GM21737 (cell line): ENCODE data around the gene TCF12.

Experiments
- ATAC-seq: cut with Tn5 transposase; IDR thresholded peaks from one replicate; pipeline ENCODE4 v1.9.1; 2021; ENCODE audit warnings: mild to moderate bottlenecking, moderate library complexity; ENCODE audit not compliant: unreplicated experiment

Gene TCF12

DNA sequence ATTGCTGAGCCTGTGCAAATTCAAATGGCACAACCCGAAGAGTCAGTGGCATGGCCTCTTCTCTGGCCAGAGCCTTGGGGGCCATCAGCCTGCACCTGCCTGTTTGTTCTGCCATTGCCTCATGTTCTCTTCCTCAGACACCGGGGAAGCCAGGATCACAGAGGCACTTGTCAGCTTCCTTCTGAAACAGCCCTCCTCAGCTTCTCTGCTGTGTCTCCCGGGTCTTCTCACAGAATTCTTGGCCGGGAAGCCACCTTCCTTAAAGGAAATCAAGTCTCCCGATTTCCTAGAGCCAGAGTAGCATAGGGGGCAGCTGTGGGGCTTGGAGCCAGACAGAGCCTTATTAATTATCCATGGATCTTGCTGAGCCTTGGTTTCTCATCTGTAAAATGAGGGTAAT, 410.5 kb downstream of the TCF12 start:
- no peak for ATAC-seq

GRCh38 chr15:57329582-57330367, 411.3 kb downstream of the TCF12 start:
- ATAC-seq: no peak

DNA sequence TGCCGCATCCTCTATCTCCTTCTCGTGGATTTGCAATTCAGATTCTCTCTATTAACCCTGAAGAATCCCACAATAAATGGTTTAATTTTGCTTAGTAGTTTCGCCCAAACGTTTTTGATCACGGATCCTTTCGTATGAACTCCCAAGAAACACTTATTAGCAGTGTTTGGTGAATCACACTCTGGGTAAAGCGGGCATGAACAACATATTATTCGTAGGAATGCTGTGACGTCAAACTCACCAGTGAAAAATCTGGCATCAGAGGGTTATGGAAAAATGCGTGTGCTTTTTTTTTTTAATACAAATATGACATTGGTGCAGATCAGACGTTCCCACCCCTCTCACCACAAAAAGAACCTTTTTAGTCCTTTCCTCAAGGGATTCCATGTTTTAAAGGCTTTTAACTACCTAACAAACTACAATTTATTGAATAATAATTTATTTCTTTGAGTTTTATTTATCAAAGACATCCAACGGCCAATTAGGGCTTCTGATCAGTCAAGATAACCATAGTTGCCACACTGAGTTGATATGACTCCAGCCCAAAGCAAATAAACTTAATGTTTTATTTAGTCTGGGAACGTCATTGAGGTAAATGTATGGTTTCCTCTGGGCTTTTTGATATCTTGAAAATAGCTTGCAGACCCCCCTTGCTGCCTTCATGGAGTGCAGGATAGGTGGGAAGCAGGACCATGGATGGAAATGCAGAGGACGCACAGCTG, 412.3 kb downstream of the TCF12 start:
- ATAC-seq: no peak

DNA sequence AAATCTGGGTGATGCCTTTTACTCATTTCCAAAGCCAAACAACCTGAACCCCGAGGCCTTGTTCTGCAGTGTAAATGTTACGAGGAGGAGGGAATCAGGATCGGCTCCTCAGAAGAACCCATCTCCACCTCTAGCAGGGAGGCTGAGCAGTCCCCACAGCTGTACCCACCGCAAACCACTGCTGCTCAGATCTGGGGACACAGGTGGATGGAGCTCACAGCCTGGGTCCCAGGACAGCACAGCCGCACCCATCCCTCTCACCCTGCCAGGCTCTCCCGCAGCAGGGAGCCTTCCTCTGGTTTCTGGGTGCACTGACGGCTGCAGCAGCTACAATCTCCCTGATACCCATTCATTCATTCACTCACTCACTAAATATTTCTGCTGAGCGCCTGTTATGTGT, 413.9 kb downstream of the TCF12 start:
- ATAC-seq: no peak

- no peak for ATAC-seq
Observed at GRCh38 chr15:57333487-57333886, 415.0 kb downstream of the TCF12 start.

DNA sequence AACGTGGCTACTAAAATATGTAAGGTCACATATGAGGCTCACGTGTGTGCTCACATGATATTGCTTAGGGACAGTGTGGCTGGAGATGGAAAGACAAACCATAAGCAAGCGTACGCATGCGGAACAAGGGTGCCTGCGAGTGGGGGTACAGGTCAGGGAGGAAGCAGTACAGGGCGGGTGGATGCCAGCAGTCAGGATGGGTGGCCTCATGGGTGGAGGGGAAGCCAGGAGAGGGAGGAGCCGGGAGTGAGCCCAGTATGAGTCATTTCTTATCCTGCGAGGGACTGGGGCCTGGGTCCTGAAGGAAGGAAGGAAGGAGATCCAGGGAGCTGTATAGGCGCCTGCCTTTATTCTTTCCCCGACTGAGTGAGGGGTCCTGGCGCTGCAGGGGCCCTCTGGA, 415.8 kb downstream of the TCF12 start:
- ATAC-seq: no peak

DNA sequence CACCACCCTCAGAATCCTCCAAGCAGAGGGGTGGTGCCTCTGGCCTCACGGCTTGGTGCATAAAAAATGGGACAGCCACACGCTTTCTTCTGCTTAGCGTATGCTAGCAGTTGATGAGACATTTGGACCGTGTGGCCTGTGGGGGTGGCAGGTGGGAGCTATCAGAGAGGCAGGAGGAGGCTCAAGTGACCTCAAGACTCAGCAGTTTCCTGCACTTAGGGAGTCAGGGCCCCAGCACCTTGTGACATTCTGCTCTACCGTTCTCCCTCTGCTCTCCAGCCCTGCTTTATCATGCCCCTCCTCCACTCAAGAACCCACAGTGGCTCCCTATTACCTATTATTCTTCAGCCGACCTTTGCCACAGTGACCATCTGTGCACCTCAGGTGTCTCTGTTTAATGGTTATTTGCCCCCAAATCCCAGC, 416.9 kb downstream of the TCF12 start:
- ATAC-seq: no peak

DNA sequence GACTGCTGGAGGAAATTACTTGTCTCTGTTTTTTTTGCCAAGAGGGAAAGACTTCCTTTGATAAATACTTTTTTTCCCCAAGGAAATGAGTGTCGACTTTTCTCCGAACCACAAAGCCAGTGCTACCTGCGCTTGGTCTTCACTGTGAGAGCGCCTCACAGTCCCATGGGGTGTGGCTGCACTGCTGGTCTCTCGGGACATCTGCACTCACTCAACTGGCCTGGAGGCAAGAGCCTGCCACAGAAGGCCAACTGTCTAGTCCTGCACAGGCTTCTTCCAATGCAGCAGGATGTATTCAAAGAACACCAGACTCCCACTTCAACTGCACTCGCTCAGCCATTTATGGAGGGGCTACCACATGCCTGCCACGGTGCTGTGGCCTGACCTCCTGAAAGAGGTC, 417.3 kb downstream of the TCF12 start:
- no peak for ATAC-seq

GRCh38 chr15:57337868-57338411, 419.5 kb downstream of the TCF12 start:
- no peak for ATAC-seq

- no peak for ATAC-seq
Observed at GRCh38 chr15:57339321-57339720, 420.9 kb downstream of the TCF12 start.
